PC-3 (cell line): Measurements from ENCODE around the gene PLXND1. TPM values are rescaled to one million over a fixed set of nuclear protein-coding genes. Genes with fewer than 3 reads are reported as not detected.

ENCODE experiments used
- ATAC-seq: fragments of 200-7000 bp; cut with Tn5 transposase; 2 replicates; pipeline ENCODE4 v1.9.1; 2020; ENCODE audit warnings: mild to moderate bottlenecking, moderate library complexity
- BruUV-seq: library from RNA; stranded (reverse); fragments of 400-500 nt; replicated peaks from 2 replicates; lab custom pipeline; 2021; lab: Mats Ljungman, UMichigan
- CTCF ChIA-PET: fragments of 300-600 bp; sonication (Branson Sonifier 250); formaldehyde crosslinking; loops from one replicate; lab custom pipeline; 2022; ENCODE audit warnings: antibody characterized with exemption; lab: Charles Lee
- POLR2A ChIA-PET: fragments of 300-600 bp; sonication (Branson Sonifier 250); formaldehyde crosslinking; loops from one replicate; lab custom pipeline; 2022; ENCODE audit warnings: antibody characterized with exemption; ENCODE audit not compliant: unreplicated experiment; lab: Charles Lee
- DNase-seq: peaks from one replicate; pipeline ENCODE4 v3.0.0-alpha.2; 2015
- H2AFZ ChIP-seq: fragments of 300-600 bp; sonication (generic); 2 replicates; pipeline ENCODE4 v1.6.0; 2016; ENCODE audit warnings: antibody characterized with exemption, low read length
- H3F3A ChIP-seq: fragments of 300-600 bp; sonication (generic); one replicate; pipeline ENCODE4 v1.6.0; 2017; ENCODE audit warnings: antibody characterized with exemption, low read length, control low read depth, mild to moderate bottlenecking; ENCODE audit not compliant: unreplicated experiment
- H3K27ac ChIP-seq: fragments of 300-600 bp; sonication (generic); 2 replicates; pipeline ENCODE4 v1.5.1; 2016; ENCODE audit warnings: mild to moderate bottlenecking, low read length
- H3K27me3 ChIP-seq: fragments of 300-600 bp; sonication (generic); 2 replicates; pipeline ENCODE4 v1.6.1; 2016; ENCODE audit warnings: low read length, mixed read lengths
- H3K36me3 ChIP-seq: fragments of 300-600 bp; sonication (generic); 2 replicates; pipeline ENCODE4 v1.6.1; 2016; ENCODE audit warnings: low read depth, mixed run types, low read length, mixed read lengths
- H3K4me1 ChIP-seq: fragments of 300-600 bp; sonication (generic); 2 replicates; pipeline ENCODE4 v1.5.1; 2016; ENCODE audit warnings: low read length; ENCODE audit not compliant: insufficient read depth
- H3K4me2 ChIP-seq: fragments of 300-600 bp; sonication (generic); 2 replicates; pipeline ENCODE4 v1.6.0; 2016; ENCODE audit warnings: low read length
- H3K4me3 ChIP-seq: fragments of 300-600 bp; sonication (generic); 2 replicates; pipeline ENCODE4 v1.5.1; 2016; ENCODE audit warnings: mild to moderate bottlenecking, low read length, mixed read lengths
- H3K79me2 ChIP-seq: fragments of 300-600 bp; sonication (generic); 2 replicates; pipeline ENCODE4 v1.6.1; 2017; ENCODE audit warnings: low read length, mixed read lengths
- H3K9ac ChIP-seq: fragments of 300-600 bp; sonication (generic); 2 replicates; pipeline ENCODE4 v1.6.0; 2016; ENCODE audit warnings: mild to moderate bottlenecking, low read length
- H3K9me2 ChIP-seq: fragments of 300-600 bp; sonication (generic); replicated peaks from 2 replicates; pipeline ENCODE4 v1.6.1; 2016; ENCODE audit warnings: mixed run types, low read length, mixed read lengths
- H3K9me3 ChIP-seq: fragments of 300-600 bp; sonication (generic); 2 replicates; pipeline ENCODE4 v1.6.1; 2016; ENCODE audit warnings: low read length, mixed read lengths
- H4K20me1 ChIP-seq: fragments of 300-600 bp; sonication (generic); 2 replicates; pipeline ENCODE4 v1.6.1; 2016; ENCODE audit warnings: low read length, mixed read lengths
- EZH2 ChIP-seq: fragments of 300-600 bp; sonication (generic); IDR thresholded peaks from one replicate; pipeline ENCODE4 v1.6.1; 2017; ENCODE audit warnings: antibody characterized with exemption, mild to moderate bottlenecking, low read length; ENCODE audit not compliant: unreplicated experiment
- EZH2phosphoT487 ChIP-seq: fragments of 300-600 bp; sonication (generic); IDR thresholded peaks from 2 replicates; pipeline ENCODE4 v1.6.1; 2018; ENCODE audit warnings: mild to moderate bottlenecking, antibody characterized with exemption, low read length, borderline replicate concordance
- intact Hi-C: fragments of 100-400 bp; cut with micrococcal nuclease; formaldehyde crosslinking; loops from 2 replicates; pipeline ENCODE4 v1.9.0; 2023
- total RNA-seq: library from RNA; depleted of rRNA; stranded (reverse); fragments of >200 nt; gene quantifications from 2 replicates; pipeline ENCODE4 v1.2.3, GENCODE V29; 2014
- TF ChIP-seq, protein P1 (sequence below): fragments of 300-600 bp; sonication (generic); conservative IDR thresholded peaks from 2 replicates; pipeline ENCODE4 v1.5.1; 2017; ENCODE audit warnings: antibody characterized with exemption, low read depth, mild to moderate bottlenecking, low read length

The PLXND1 gene
- total RNA-seq, 1 experiment from 2014 or later = 19.2 TPM

DNA sequence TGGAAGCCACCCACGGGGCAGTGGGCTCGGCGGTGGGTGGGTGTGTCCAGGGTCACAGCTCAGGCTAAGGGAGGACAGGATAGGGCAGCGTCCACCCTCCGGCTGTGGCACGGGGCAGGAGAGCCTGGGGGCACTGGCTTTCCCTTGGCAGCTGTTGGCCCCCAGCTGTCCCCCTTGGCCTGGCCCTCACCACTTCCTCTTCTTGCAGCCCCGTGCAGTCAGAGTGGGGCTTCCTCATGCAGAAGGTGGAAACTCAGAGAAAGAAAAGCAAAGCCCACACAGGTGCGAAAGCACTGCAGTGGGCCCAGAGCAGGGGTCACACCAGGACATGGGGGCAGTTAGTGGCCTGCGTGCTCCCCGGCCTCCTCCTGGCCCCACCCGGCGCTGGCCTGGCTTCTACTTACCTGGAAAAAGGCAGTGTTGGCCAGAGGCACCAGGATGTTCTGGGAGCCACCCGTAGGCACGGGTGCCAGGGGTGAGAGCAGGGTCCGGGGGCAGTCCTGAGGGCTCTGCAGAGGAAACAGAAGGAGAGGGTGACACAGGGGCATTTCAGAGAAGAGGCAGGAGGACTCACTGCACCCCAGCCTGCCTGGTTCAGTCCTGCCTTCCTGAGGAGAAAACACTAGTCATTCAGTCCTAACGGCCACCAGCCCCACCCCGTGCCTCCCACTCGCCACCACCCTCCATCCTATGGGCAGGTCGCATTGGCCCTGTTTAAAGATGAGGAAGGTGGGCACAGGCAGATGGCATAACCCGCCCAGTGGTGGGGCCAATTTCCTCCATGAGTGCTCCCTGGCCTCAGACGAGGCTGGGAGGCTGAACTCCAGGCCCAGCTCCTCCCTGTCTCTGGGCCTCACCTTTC lies 28.3 kb downstream of the PLXND1 start:
- ATAC-seq (no peak), DNase-seq (no peak)
- Histone ChIP-seq H3F3A (no peaks in the 10 kb centered on the region), H4K20me1 (no peaks in the 10 kb centered on the region), H3K4me1 (no peaks in the 10 kb centered on the region), H3K9ac (no peak overlapping the region), H2AFZ (no peak overlapping the region), H3K27ac (no peak overlapping the region), H3K9me2 (no peaks in the 10 kb centered on the region), H3K79me2 (no peaks in the 10 kb centered on the region), H3K9me3 (no peaks in the 10 kb centered on the region), H3K27me3 (no peaks in the 10 kb centered on the region), H3K36me3 (no peaks in the 10 kb centered on the region), H3K4me2 (no peak overlapping the region), H3K4me3 (no peak overlapping the region)
- TF ChIP-seq EZH2 = no peak
- TF ChIP-seq EZH2phosphoT487 = no peak
- TF ChIP-seq, protein P1, sequence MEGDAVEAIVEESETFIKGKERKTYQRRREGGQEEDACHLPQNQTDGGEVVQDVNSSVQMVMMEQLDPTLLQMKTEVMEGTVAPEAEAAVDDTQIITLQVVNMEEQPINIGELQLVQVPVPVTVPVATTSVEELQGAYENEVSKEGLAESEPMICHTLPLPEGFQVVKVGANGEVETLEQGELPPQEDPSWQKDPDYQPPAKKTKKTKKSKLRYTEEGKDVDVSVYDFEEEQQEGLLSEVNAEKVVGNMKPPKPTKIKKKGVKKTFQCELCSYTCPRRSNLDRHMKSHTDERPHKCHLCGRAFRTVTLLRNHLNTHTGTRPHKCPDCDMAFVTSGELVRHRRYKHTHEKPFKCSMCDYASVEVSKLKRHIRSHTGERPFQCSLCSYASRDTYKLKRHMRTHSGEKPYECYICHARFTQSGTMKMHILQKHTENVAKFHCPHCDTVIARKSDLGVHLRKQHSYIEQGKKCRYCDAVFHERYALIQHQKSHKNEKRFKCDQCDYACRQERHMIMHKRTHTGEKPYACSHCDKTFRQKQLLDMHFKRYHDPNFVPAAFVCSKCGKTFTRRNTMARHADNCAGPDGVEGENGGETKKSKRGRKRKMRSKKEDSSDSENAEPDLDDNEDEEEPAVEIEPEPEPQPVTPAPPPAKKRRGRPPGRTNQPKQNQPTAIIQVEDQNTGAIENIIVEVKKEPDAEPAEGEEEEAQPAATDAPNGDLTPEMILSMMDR = no peak
- no TSS peak for BruUV-seq
- CTCF ChIA-PET = no interaction called here
- POLR2A ChIA-PET = no interaction called here
- intact Hi-C loops = no loop called here

DNA sequence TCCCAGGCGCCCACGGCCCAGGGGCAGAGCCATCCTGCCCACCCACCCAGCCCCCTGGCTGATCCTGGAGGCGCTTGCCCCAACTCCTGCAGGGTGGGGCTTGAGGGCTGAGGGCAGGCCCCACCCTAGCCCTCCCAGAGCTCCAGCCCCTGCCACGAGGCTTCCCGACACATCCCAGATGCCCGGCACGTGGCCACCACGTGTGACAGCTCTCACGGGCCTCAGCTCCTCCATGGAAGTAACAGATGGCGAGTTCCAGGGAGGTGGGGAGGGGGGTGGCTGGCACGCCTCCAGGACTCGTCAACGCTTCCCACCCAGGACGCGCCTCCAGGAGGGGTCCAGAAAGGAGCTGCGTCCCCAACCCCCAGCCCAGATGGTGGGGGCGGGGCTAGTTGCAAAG lies 29.1 kb downstream of the PLXND1 start:
- Histone ChIP-seq H2AFZ (no peak overlapping the region), H3K9me2 (no peaks in the 10 kb centered on the region), H3K4me3 (no peak overlapping the region), H3K4me1 (no peaks in the 10 kb centered on the region), H3K79me2 (no peaks in the 10 kb centered on the region), H3F3A (no peaks in the 10 kb centered on the region), H3K9me3 (no peaks in the 10 kb centered on the region), H3K27me3 (no peaks in the 10 kb centered on the region), H3K27ac (no peak overlapping the region), H3K9ac (no peak overlapping the region), H3K4me2 (no peak overlapping the region), H3K36me3 (no peaks in the 10 kb centered on the region), H4K20me1 (no peaks in the 10 kb centered on the region)
- ChIA-PET CTCF (no interaction called here), POLR2A (no interaction called here)
- intact Hi-C loops = no loop called here
- no TSS peak for BruUV-seq
- TF ChIP-seq EZH2 (no peak), EZH2phosphoT487 (no peak)
- TF ChIP-seq, protein P1 = no peak
- DNase-seq = no peak
- ATAC-seq = no peak
